GOT3 (cell line): ENCODE data around the gene SEMA3F.
"Not testable (repeated sequence)": the region's sequence is repeated elsewhere in the genome, so short reads cannot be mapped to it uniquely, and the experiment has no call there.

ENCODE experiments used
- DNase-seq: peaks from one replicate; lab custom pipeline; 2025; ENCODE audit warnings: mixed read lengths; lab: John Stamatoyannopoulos, UW

SEMA3F gene

DNA sequence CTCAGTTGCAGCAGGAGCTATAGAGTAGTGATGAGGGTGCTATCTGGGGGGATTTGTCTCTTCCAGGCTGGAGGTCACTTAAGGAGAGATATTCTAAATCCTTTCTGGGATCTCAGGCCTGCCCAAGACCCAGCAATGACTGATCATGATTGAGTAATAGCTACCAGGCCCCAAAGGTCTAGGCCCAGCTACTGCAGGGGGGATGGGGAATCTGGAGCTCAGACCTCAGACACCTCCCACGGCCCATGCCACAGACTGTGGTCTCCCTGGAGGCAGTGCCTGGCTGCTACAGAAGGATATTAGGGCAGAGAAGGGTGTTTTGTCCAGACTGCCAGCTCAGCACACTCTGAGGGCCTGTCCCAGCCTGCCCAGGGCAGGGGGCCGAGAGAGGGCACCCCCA lies 56.8 kb downstream of the SEMA3F start:
- no peak for DNase-seq

DNA sequence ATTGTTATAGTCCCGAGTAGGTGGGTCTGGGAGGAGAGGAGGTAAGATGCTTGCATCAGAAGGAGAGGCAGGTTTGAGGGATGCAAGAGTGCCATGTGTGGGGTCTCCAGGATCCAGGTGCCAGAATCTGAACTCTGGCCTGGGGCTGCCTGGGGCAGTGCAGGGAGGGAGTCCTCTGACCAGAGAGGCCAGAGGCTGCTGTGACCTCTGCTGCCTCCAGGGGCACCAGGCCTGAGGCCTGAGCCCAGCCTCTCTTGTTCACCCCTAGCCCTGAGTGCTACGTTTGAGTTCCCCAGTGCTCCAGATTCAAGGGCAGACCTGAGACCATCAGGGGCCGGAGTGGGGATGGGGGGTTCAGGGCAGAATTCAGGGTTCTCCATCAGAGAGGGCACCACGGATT lies 57.4 kb downstream of the SEMA3F start:
- no peak for DNase-seq

DNA sequence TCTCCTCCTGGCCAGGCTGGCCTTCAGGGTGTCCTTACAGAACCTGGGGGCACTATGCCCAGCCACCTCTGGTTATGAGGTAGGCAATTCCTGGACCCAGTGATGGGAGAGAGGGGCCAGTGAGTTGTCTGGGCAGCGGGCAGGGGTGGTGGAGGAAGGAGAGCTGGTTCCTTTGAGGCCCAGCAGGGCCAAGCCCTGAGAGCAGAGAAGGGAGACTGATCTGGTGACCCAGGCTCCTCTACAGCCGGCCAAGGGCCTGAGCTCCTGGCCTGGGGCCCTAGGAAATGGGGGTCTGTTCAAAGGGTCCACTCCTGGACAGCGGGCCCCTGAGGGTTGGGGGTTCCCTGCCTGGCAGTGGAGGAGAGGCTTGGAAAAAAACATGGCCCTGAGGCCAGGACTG lies 57.8 kb downstream of the SEMA3F start:
- DNase-seq = no peak

DNA sequence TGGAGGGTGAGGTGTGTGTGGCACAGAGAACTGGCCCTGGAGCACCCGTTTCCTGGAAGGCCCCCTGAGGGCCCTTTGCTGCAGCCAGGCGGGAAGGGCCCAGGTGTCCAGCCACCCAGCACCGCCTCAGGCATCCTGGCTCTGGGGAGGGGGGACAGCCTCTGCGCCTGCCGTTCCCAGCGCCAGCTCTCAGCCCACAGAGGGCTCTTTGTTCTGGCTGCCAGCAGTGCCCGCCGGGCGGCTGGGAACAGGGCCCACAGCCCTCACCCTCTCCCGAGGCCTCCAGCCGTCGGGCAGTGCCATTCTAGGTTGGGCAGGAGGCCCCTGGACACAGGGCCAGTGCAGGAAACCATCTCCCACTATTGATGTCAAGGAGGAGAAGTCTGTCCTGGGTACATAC lies 58.2 kb downstream of the SEMA3F start:
- DNase-seq = no peak

DNA sequence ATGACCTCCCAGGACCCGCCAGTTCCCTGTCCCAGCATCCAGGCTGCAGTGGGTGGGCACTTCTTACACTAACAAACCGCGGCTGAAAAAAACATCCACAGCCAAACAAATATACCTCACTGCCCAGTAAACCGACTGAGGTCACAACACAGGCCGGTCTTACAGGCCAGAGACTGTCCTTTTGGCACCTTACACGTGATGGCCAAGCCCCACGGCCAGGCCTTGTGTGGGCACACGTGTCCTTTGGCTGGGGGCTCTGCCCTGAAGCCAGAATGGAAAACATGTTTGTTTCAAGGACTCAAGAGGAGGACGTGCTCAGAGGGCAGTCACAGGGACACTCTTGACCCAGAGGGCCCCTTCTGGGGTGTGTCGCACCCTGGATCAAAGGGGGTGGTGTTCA lies 59.7 kb downstream of the SEMA3F start:
- DNase-seq = no peak

DNA sequence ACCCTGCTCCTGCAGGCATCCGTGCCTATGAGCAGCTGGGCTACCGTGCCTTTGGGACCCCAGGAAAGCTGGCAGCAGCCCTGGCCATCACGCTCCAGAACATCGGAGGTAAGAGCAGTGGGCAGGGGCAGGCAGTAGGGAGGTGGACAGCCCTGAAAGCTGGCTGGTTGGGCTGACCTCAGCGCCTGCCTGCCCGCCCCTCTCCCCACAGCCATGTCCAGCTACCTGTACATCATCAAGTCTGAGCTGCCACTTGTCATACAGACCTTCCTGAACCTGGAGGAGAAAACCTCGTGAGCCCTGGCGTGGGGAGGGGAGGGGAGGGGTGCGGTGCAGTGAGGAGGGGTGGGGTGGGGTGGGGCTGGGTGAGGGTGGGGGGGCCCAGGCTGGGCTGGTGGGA lies 60.4 kb downstream of the SEMA3F start:
- DNase-seq = no peak

DNA sequence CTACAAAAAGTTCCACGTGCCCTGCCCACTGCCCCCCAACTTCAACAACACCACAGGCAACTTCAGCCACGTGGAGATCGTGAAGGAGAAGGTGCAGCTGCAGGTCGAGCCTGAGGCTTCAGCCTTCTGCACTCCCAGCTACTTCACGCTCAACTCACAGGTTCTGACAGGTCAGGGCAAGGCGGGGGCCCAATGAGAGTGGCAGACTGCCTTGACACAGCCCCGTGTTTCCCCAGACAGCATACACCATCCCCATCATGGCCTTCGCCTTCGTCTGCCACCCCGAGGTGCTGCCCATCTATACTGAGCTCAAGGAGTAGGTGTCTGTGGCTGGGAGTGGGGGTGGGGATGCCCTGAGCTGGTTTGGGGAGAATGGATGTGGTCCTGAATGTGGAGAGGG lies 62.6 kb downstream of the SEMA3F start:
- DNase-seq = no peak

DNA sequence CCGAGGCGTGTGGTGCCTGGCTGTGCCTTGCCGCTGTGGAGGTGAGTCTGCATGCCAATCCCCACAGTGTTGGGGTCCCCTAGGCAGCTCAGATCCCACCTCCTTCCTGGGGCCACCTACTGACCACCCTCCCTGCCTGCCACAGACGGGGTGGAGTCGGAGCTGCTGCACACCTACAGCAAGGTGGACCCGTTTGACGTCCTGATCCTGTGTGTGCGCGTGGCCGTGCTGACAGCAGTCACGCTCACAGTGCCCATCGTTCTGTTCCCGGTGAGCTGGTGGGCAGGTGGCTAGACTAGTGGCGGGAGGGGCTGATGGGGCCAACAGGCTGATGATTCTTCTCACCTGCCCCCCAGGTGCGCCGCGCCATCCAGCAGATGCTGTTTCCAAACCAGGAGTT lies 63.3 kb downstream of the SEMA3F start:
- no peak for DNase-seq

DNA sequence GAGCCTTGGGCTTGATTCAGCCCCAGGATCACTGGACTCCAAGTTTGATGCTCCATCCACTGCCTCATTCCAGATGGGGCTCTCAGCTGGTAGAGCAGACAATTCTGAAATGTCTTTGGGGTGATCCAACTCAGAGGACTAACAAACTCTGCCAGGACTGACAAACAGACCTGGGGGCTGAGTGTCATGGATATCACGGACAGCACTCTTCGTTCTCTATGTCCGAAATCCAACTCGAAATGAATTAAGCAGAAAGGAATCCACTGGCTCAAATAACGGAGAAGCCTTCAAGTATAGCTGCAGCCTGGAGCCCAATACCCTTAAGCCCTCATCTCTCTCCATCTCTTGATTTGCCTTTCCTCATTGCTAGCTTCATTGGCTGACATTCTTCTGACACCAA lies 64.2 kb downstream of the SEMA3F start:
- DNase-seq = no peak

DNA sequence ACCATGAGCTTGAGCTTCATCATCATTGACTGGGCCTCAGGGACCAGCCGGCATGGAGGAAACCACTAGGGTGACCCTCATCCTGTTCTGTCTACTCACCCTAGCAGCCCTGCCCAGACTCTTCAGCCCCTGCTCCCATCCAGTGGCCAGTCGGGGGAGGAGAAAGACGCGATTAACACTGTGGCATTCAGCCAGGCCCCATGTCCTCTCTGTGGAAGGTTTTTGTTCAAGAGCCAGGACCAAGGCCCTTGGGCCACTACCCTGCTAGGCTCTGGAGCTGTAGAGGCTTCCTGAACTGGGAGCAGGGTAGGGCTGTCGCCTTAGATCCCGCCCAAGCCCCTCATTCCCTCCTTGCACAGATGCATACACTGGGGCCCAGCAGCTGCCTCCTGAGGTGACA lies 65.0 kb downstream of the SEMA3F start:
- no peak for DNase-seq

DNA sequence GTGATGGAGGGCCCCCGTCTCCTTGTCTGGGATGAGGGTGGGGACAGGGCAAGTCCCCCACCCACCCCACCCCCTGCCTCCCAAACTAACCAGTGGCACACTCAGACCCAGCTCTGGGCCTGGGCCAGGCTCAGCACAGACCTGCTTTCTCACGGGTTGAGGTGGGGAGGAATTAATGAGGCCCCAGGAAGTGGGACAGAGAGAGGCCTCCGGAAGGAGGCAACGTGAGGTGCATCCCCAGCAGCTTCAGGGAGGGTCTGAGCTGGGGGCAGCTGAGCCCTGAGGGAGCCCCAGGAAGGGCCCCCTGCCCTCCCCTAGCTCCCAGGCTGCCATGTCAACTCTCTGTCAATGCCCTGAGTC lies 65.9 kb downstream of the SEMA3F start:
- DNase-seq = no peak

DNA sequence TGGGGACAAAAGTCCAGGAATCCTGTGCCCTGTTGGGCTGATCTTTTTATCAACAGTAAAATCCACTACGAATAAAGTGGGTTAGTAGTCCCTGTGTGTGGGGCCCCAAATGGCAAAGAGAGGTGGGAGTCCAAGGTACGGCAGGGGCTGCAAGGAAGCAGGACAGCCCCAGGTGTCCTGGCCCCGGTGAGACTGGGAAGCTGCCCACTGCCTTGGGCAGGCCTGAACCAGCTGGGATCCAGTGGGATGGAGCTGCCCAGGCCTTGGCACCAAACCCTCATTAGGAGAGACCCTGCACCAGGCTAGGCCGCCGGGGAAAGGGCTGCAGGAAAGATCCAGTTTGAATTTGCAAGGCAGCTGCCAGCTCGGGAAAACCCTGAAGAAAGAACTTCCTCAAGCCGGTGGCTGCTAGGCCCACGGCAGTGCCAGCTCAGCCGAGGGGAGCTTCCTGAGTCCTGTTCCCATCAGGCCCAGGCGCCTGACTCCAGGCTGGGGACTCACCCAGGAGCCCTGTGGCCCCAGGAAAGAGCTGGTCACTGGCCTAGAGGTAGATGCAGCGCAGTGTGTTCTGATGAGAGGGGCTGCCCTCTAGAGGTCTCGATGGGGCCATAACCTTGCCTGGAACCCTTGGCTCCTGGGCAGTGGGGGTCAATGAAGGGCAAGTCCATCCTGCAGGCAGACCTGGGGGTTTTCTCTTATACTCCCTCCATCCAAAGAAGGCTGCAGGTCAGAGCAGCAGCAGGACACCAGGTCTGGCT lies 66.5 kb downstream of the SEMA3F start:
- DNase-seq = no peak

DNA sequence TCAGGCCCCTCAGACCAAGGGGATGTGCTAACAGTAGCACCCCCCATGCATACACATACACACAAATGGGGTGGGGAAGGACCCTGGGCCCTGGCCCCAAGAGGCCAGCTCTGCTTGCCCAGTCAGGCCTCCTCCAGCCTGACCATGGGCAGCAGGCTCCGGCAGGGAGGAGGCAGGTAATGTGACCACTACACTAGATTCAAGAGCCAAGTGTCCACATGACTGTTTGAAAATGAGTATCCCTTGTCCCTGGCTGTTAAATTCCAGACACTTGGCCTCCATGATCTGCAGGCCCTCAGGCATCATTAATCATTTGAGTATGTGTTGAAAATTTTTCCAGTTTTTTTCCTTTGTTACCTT lies 67.0 kb downstream of the SEMA3F start:
- DNase-seq = no peak

DNA sequence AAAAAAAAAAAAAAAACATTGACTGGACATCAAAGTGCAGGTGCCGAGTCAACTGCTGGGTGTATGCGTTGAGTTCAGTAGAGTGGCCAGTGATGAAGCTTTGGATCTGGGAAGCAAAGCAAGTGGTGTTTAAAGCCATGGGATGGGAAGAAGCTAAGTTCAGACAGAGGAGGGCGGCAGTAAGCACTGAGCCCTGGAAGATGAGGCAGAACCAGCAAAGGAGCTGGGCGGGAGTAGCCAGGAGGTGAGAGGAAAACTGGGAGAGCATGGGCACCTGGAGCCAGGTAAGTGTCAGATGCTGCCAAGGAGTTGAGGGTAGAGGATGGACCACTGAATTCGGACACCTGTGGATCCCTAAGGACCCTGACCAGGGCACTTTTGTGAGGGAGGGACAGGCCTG lies 69.5 kb downstream of the SEMA3F start:
- DNase-seq = no peak

DNA sequence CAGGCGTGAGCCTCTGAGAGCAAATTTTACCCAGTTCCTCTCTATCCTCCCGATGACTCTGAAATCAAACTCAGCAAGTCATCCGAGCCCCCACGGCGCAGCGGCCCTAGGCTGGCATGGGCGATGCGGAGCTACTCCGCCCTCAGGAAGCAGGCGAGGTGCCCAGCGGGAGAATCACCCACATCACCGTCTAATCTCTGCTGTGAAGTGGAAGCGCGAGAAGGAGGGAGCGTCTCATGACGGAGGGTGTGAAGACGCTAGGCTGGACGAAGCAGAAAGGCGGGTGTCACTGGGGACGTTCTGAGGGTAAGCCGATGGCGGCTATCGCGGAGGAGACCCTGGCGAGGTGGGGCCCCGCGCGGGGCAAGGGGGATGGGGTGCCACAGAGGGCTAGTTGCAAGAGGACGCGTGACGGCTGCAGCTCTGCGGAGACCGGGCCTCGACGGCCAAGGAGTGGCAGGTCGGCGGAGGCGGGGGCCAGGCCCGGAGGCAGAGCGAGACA lies 71.8 kb downstream of the SEMA3F start:
- DNase-seq = no peak

DNA sequence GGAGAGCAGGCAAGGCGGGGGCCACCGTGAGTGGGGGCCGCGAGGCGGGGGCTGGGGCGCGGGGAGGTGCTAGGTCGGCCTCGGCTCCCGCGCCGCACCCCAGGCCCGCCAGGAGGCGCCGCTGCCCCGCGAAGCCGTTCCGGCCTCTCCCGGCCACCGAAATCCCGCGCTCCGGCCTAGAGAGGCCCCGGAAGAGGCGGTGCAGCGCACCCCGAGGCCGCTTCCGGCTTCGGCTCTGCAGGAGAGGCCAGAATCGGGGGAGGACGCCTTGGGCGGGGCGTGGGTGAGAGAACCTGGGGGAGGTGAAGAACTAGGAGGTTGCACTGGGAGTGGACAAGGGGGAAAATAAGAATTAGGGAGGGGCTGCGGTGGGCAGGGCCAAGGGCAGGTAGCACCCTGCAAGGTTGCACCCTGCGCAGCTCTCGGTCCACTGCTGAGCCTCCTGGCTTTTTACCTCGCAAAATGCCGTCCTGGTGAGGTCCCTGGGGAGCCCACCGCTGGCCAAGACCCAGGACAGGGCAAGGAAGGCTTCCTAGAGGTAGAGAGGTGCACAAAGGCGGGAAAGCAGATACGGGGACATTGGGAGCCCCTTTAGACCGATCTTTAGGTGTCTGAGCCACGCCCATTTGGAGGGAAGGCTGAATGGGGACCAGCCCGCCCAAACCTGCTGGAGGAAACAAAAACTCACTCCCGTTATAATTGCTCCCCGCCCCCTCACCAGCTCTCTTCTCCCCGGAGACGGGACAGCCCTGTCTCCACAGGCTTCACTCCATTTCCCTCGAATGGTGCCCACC lies 72.5 kb downstream of the SEMA3F start:
- peak; percentile 81 for DNase-seq

DNA sequence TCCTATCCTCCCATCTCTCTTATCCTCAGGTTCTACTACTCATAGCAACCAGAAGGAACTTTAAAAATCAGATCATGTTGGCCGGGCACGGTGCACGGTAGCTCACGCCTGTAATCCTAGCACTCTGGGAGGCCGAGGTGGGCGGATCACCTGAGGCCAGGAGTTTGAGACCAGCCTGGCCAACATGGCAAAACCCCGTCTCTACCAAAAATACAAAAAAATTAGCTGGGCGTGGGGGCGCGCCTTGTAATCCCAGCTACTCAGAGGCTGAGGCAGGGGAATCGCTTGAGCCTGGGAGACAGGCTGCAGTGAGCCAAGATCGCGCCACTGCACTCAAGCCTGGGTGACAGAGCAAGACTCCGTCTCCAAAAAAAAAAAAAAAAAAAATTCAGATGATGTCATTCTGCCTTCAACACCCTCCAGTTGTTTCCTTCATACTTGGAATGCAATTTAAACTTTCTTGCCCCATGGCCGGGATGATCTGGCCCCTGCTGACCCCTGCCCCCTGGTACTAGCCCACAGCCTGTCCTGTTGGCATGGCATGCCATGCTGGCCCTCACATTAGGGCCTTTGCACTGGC lies 73.2 kb downstream of the SEMA3F start:
- DNase-seq = not testable (repeated sequence)

DNA sequence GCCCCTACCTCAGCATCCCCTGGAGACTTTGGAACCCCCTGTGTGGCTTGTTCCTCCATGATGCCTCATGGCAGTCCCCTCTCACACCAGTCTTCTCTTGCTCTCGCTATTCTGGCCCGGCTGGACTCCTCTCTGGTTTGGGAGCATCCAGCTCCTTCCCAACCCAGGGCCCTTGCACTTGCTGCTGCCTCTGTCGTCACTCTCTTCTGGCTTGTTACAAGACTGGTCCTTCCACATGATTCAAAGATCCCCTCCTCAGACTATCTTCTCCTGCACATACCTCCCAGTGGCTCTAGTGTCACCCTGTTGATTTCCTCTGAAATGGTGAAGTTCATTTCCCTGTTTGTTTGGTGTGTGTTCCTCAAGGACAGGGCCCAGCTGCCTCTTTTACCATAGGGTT lies 74.4 kb downstream of the SEMA3F start:
- DNase-seq = no peak

DNA sequence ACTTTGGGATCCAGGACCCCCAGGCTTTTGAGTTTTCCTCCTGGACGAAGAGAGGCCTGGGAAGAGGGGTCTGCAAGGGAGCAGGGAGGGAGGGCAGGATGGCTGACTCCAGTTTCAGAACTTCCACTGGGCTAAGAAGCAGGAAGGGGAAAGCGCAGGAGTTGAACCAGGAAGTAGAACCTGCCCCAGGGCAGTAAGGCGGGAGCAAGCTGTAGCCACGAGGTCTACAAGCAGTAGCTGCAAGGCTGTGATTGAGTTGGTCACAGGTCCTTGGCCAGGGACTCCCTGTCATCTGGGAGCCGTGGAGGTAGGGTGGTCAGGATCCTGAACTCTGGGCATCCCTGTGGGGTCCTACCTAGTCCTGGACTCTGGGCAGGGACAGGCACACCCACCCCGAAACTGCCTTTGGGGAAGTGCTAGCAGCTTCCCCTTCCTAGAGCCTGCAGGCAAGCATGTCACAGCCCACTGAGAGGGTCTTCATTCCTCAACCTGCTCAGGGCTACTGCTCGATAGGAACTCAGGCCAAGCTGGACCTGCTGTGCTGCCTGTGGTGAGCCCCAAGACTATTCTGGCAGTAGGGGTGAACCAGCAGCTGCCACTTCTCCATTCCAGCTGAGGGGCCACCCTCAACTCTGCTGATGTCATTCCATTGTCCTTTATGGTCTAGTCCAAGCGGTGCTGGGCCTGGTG lies 75.1 kb downstream of the SEMA3F start:
- no peak for DNase-seq

DNA sequence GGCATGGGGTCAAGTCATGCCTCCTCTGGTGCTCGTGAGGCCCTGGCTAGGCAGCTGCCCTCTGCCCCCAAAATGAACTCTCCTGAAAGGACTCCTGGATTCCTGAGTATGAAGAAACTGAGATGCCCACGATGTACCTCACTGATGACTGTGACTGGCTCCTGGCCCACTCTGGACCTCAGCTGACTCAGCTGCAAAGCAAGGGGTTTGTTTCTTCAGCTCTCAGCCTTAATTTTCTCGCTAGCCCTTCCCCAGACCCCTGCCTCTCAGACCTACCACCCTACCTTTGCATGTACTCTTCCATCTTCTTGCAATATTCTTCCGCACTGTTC lies 75.6 kb downstream of the SEMA3F start:
- no peak for DNase-seq

DNA sequence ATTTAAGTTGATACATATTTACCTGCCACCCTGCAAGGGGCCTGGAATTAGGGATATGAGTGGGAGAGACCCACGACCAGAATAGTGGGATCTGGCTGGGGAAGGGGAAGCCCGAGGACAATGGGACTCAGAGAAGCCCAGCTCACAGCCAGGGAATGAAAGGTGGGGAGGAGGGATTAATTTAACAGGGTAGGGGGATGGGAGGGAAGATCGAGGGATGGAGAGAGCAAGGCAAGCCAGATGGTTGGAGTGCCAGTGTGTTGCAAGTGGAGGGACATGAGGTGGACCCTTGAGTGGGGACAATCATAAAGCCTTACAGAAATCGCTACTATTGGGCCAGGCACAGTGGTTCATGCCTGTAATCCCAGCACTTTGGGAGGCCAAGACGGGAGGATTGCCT lies 76.5 kb downstream of the SEMA3F start:
- DNase-seq = no peak

DNA sequence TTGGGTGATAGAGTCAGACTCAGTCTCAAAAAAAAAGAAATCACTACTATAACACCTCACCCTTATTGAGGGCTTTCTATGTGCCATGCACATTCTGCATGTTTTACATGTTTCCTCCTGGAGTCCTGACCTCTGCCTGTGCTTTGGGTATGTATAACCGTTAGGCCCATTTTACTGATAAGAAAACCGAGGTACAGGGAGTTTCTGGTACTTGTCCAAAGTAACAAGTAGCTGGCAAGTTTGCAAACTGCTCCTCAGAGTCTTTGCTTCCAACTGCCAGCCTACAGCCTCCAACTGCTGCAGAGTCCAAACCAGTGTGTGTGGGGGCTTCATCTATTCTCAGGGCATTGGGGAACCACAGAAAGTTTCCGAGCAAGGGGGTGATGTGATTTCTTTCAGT lies 77.2 kb downstream of the SEMA3F start:
- DNase-seq = no peak

DNA sequence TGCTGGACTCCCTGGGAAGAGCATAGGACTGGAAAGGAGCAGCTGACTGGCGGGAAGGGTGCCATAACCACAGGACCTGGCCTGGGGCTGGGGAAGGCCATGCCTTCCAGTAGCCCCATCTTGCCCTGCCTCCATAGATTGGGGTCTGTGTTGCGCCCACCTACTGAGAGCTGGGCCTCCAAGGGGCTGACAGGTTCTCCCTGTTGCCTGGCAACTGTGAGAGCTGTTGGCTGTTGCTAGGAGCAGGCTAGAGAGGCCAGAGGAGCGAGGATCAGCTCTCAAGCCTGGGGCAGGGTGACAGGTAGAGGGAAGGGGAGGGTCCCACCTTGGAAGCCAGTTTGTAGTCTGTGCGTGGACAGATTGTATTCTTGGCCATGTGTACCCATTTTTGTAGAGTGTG lies 78.1 kb downstream of the SEMA3F start:
- no peak for DNase-seq
